Activated T-cell treated with anti-CD3 and anti-CD28 coated beads, Interleukin-2, amount 50 U/mL, for 48 hours (primary cell): Measurements from ENCODE around the gene EREG.

Experiments
- DNase-seq, 2 experiments: peaks; one replicate each; pipeline ENCODE4 v3.0.0-alpha.2; 2020

The EREG gene

DNA sequence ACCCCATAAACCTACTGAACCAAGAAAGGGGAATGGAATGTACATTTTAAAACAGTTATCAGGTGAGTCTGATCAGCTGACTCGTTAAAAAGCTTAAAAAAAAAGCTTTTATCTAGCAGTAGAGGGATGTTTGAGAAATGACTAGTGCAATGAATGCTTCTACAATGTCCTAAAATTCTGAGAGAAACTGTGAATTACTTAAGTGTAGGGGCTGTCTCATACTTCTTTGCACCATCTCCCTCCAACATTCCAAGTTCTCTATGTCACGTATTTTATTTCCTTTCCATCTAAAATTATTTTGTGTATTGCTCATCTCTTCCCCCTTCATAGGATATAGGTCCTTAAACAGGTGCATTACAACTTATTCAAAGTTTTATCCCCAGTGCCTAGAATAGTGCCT, 68.1 kb downstream of the EREG start:
- DNase-seq, result no peak

DNA sequence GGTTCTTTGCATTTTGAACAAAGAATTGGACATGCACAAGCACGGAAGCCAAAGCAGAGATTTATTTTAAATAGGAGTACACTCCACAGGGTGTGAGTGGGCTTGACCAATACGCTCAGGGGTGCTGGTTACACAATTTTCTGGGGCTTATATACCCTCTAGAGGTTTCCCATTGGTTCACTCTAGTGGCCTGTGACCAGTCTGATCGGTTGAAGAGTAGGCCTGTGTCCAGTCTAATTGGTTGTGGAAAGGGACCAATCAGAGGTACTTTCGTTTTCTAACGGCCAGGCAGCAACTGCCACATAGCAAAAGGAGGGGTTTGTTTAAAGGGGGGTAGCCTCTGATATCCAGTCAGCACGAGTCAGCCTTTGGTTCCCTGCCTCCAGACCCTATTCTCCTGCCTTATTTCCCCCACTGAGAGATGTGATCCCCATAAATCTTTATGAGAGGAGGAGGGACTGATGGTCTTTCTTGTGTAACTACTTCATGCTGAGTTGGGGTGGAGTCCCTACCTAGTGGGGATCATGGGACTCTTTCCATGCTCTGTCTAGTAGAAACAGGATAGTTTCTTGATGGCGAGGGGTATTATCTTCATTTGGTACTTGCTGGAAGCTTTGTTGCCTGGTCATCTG, 68.7 kb downstream of the EREG start:
- no peak for DNase-seq

DNA sequence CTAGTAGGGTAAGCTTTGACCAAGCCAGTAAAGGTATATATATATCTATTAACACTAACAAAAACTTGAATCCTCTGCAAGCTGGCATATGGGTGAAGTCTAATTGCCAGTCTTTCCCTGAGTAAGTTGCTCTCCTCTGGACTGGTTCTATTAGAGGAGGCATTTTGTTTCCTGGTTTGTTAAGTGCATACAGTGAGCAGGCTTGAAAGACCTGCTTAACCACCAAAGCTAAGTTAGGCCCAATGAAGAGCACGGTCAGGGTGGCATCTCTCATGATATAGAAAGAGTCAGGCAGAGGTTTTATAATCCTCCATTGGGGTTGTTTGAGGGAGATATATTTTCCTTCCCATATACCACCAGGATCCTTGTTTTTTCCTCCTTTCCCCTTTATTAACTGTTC, 70.4 kb downstream of the EREG start:
- DNase-seq, result no peak

DNA sequence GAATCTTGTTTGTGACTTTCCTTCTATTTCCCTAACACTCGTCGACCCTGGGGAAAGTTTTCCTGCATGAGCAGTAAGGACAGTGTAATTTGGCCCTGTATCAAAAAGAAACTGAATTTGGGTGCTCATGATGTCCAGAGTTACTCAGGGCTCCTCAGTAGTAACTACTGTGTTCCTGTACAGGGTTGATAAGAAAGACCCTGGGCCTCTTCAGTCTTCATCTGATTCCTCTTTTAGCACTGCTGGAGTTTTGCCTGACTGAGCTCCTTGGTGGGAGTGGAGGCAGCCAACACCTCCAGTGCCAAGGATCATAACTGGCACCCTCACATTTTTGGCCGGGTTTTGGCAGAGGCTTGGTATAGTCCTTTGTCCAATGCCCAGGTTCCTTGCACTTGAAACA, 72.9 kb downstream of the EREG start:
- DNase-seq, result no peak
